ENCODE data around the gene OR10A6. TPM values are rescaled to one million over a fixed set of nuclear protein-coding genes. Genes with fewer than 3 reads are reported as not detected.

The OR10A6 gene, protein sequence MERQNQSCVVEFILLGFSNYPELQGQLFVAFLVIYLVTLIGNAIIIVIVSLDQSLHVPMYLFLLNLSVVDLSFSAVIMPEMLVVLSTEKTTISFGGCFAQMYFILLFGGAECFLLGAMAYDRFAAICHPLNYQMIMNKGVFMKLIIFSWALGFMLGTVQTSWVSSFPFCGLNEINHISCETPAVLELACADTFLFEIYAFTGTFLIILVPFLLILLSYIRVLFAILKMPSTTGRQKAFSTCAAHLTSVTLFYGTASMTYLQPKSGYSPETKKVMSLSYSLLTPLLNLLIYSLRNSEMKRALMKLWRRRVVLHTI
- not detected for total RNA-seq

DNA sequence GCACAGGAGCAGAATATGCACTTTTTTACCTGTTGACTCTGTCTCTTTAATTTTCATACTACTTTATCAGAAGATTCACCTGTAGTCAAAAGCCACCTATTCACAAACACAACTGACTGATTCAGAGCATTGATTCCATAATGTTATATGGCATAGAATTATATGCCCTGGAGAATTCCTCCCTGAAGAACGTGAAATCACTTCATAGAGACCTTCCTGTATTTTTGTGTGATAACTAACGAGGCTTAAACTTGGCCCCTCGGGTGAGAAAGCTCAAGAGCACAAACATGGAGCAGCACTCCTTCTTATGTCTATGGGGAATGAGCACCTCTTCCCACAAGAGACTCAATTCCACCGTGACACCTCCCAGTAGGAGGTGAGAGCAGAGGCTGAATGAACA, at the start of gene OR10A6:
OR10A6 (minus strand) TSS at position 101 of the 400 bp plus-strand sequence. CDS start 2,606 bp downstream, outside the sequence.
- ATAC-seq, result no peak
- H3K27ac ChIP-seq, result no peak within 1 kb of the TSS
- intact Hi-C loops (cut with DNase I; ENCODE audit: low total_unique reads), result no loop called here
- H3K4me3 ChIP-seq, result no peak within 1 kb of the TSS
- no peak for DNase-seq
- H3K27me3 ChIP-seq, result no peaks in the 10 kb centered on the region
- no peak for TF ChIP-seq POLR2A (IDR thresholded peaks at IDR 0.05)
- TF ChIP-seq, protein P1, sequence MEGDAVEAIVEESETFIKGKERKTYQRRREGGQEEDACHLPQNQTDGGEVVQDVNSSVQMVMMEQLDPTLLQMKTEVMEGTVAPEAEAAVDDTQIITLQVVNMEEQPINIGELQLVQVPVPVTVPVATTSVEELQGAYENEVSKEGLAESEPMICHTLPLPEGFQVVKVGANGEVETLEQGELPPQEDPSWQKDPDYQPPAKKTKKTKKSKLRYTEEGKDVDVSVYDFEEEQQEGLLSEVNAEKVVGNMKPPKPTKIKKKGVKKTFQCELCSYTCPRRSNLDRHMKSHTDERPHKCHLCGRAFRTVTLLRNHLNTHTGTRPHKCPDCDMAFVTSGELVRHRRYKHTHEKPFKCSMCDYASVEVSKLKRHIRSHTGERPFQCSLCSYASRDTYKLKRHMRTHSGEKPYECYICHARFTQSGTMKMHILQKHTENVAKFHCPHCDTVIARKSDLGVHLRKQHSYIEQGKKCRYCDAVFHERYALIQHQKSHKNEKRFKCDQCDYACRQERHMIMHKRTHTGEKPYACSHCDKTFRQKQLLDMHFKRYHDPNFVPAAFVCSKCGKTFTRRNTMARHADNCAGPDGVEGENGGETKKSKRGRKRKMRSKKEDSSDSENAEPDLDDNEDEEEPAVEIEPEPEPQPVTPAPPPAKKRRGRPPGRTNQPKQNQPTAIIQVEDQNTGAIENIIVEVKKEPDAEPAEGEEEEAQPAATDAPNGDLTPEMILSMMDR (IDR thresholded peaks at IDR 0.05 in 4 of 5, conservative IDR thresholded peaks at IDR 0.05 in 1 of 5), result no peak
- H3K36me3 ChIP-seq, result no peaks in the 10 kb centered on the region
- H3K4me1 ChIP-seq, result no peaks in the 10 kb centered on the region
- in situ Hi-C loops (cut with MboI; ENCODE audit: low sequenced_read_pairs in 4 of 4), result no loop called here
- H3K9me3 ChIP-seq, result no peaks in the 10 kb centered on the region

DNA sequence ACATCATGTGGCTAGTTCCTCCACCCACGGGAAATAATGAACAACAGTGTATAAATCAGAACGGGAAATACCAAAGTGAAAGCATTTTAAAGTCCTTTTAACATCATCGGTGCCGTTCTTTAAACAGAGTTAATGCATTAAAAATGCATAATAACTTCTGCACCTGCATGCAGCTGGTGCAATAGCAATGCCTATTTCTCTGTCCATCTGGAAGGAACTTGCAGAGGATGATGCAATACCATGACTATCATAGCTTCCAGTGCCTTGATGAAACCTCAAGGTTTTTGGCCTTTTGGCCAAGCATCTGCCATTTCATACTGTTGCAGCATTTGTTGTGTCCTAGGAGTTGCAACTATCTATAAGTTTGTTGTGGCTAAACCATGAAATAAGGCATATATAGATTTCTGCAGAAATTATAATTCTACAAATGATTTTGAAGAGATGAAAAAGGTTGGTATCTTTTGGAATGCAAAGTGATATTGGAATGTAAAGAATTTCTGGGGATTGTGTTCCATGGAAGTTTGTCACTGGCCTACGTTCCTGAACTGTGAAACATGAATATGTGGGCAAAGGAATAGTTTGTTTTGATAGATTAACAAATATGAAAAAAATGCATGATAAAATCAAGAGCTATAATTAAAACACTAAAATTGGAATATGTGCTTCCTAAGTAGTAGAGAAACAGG, 46.3 kb upstream of the OR10A6 start:
- Histone ChIP-seq H3K27me3 (no peaks in the 10 kb centered on the region), H3K9me3 (no peaks in the 10 kb centered on the region), H3K4me1 (no peaks in the 10 kb centered on the region), H3K4me3 (no peak overlapping the region), H3K27ac (no peak overlapping the region), H3K36me3 (no peaks in the 10 kb centered on the region)
- DNase-seq, result no peak
- intact Hi-C loops (cut with DNase I; ENCODE audit: low total_unique reads) (no loop called here), in situ Hi-C loops (cut with MboI; ENCODE audit: low sequenced_read_pairs in 4 of 4) (no loop called here)
- ATAC-seq, result no peak
- TF ChIP-seq, protein P1 (IDR thresholded peaks at IDR 0.05 in 4 of 5, conservative IDR thresholded peaks at IDR 0.05 in 1 of 5), result no peak
- no peak for TF ChIP-seq POLR2A (IDR thresholded peaks at IDR 0.05)

DNA sequence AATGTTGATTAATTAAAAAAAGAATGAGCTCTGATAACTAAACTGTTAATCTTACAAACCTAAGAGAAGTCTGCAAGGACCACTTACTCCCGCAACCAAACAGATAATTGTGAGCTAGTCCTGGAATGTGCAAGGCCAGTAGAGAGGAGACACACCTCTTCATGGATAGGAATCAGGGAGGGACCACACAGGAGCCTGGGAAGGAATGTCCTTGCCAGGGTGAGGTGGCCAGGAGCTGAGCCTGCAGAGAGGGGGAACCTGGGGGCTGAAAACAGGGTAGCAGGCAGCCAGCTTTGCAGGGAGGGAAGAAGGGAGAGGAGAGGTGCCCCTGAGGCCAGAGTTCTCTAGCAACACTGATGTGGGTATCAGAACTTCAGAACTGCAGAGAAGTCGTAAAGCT, 43.6 kb upstream of the OR10A6 start:
- DNase-seq, result no peak

DNA sequence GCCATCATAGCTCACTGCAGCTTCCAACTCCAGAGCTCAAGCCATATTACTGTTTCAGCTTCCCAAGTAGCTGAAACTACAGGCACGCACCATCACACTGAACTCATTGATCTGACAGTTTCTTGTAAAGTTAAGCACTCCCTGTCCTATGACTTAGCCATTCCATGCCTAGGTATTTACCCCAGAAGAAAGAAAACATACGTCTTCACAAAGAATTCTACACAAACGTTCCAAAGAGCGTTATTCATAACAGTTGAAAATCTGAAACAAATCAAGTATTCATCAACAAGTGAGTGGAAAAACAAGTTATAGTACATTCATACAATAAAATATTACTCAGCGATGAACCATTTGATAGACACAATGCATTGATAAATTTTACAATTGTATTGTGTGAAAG, 41.9 kb upstream of the OR10A6 start:
- Histone ChIP-seq H3K36me3 (no peaks in the 10 kb centered on the region), H3K4me1 (no peaks in the 10 kb centered on the region), H3K27me3 (no peaks in the 10 kb centered on the region), H3K9me3 (no peaks in the 10 kb centered on the region), H3K4me3 (no peak overlapping the region), H3K27ac (no peak overlapping the region)
- no peak for ATAC-seq
- no peak for DNase-seq
- in situ Hi-C loops (cut with MboI; ENCODE audit: low sequenced_read_pairs in 4 of 4) (no loop called here), intact Hi-C loops (cut with DNase I; ENCODE audit: low total_unique reads) (no loop called here)
- TF ChIP-seq POLR2A (IDR thresholded peaks at IDR 0.05), result no peak
- TF ChIP-seq, protein P1 (IDR thresholded peaks at IDR 0.05 in 4 of 5, conservative IDR thresholded peaks at IDR 0.05 in 1 of 5), result no peak

More for the DNA sequence above, 43.6 kb upstream of the OR10A6 start:
- in situ Hi-C loops (cut with MboI; ENCODE audit: low sequenced_read_pairs in 4 of 4), result no loop called here
- no peaks in the 10 kb centered on the region for H3K4me1 ChIP-seq
- intact Hi-C loops (cut with DNase I; ENCODE audit: low total_unique reads), result no loop called here
- H3K9me3 ChIP-seq, result no peaks in the 10 kb centered on the region
- no peak overlapping the region for H3K27ac ChIP-seq
- ATAC-seq, result no peak
- no peaks in the 10 kb centered on the region for H3K27me3 ChIP-seq
- no peaks in the 10 kb centered on the region for H3K36me3 ChIP-seq
- no peak overlapping the region for H3K4me3 ChIP-seq
- TF ChIP-seq, protein P1 (IDR thresholded peaks at IDR 0.05 in 4 of 5, conservative IDR thresholded peaks at IDR 0.05 in 1 of 5), result no peak
- TF ChIP-seq POLR2A (IDR thresholded peaks at IDR 0.05), result no peak

Measured in gastrocnemius medialis (tissue), 4 donors.